ENCODE measurements around the gene IL13. TPM values are rescaled to one million over a fixed set of nuclear protein-coding genes. Genes with fewer than 3 reads are reported as not detected.

Gene IL13
- total RNA-seq, 1 experiment from 2014 or later = not detected

DNA sequence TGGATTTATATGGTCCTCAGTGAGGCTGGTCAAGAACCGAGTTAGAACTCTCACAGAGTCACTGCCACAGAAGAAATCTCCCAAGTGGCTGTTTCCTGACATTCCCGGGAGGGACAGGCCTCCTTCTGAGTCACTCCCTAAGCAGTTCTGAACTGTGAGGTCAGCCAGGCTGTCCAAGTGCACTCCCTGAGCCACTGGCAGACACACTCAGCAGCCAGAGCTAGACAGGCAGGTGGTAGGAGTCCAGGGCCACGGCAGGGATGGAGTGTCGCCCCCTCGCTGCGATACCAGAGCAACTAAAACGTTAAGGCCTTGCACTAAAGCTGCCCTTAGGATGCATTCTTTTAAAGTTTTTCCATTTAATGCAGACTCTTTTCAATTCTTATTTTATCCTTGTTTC lies 19.2 kb downstream of the IL13 start:
- ChIA-PET POLR2A (interaction anchor here (0.9 kb wide), 1 partner anchor 143 kb away, joined by 4 read pairs; no protein-coding TSS in a partner anchor), CTCF (interaction anchor here (0.9 to 1.7 kb wide), 14 partner anchors 10 to 189 kb away, joined by 3 to 9 read pairs (median 4); partner anchors contain the start of genes CCNI2, GDF9, IL13 and KIF3A)
- ATAC-seq (peak; percentile 80), DNase-seq (ENCODE audit: low spot score) (peak; percentile 36)
- H3K27me3 Mint-ChIP-seq (ENCODE audit: low read depth) = no peaks in the 10 kb centered on the region
- no peak overlapping the region for H3K27ac Mint-ChIP-seq
- TF ChIP-seq ZNF396 (CRISPR knock-in tag; IDR thresholded peaks at IDR 0.05; ENCODE audit: borderline replicate concordance) (no peak), SP1 (CRISPR knock-in tag; conservative IDR thresholded peaks at IDR 0.05) (no peak), FOXJ3 (CRISPR knock-in tag; IDR thresholded peaks at IDR 0.05; ENCODE audit: borderline replicate concordance) (no peak)
- TF ChIP-seq, protein P1, sequence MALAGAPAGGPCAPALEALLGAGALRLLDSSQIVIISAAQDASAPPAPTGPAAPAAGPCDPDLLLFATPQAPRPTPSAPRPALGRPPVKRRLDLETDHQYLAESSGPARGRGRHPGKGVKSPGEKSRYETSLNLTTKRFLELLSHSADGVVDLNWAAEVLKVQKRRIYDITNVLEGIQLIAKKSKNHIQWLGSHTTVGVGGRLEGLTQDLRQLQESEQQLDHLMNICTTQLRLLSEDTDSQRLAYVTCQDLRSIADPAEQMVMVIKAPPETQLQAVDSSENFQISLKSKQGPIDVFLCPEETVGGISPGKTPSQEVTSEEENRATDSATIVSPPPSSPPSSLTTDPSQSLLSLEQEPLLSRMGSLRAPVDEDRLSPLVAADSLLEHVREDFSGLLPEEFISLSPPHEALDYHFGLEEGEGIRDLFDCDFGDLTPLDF (CRISPR knock-in tag; IDR thresholded peaks at IDR 0.05) = no peak
- TF ChIP-seq, protein P2, sequence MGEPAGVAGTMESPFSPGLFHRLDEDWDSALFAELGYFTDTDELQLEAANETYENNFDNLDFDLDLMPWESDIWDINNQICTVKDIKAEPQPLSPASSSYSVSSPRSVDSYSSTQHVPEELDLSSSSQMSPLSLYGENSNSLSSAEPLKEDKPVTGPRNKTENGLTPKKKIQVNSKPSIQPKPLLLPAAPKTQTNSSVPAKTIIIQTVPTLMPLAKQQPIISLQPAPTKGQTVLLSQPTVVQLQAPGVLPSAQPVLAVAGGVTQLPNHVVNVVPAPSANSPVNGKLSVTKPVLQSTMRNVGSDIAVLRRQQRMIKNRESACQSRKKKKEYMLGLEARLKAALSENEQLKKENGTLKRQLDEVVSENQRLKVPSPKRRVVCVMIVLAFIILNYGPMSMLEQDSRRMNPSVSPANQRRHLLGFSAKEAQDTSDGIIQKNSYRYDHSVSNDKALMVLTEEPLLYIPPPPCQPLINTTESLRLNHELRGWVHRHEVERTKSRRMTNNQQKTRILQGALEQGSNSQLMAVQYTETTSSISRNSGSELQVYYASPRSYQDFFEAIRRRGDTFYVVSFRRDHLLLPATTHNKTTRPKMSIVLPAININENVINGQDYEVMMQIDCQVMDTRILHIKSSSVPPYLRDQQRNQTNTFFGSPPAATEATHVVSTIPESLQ (CRISPR knock-in tag; IDR thresholded peaks at IDR 0.05) = no peak
- TF ChIP-seq, protein P3, sequence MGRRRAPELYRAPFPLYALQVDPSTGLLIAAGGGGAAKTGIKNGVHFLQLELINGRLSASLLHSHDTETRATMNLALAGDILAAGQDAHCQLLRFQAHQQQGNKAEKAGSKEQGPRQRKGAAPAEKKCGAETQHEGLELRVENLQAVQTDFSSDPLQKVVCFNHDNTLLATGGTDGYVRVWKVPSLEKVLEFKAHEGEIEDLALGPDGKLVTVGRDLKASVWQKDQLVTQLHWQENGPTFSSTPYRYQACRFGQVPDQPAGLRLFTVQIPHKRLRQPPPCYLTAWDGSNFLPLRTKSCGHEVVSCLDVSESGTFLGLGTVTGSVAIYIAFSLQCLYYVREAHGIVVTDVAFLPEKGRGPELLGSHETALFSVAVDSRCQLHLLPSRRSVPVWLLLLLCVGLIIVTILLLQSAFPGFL (CRISPR knock-in tag; IDR thresholded peaks at IDR 0.05; ENCODE audit: borderline replicate concordance) = no peak
- peaks cover 6% of the 10 kb centered on the region for H3K4me1 Mint-ChIP-seq
- no peaks in the 10 kb centered on the region for H3K36me3 Mint-ChIP-seq
- no peaks in the 10 kb centered on the region for H3K9me3 Mint-ChIP-seq
- H3K4me3 Mint-ChIP-seq = no peak overlapping the region

DNA sequence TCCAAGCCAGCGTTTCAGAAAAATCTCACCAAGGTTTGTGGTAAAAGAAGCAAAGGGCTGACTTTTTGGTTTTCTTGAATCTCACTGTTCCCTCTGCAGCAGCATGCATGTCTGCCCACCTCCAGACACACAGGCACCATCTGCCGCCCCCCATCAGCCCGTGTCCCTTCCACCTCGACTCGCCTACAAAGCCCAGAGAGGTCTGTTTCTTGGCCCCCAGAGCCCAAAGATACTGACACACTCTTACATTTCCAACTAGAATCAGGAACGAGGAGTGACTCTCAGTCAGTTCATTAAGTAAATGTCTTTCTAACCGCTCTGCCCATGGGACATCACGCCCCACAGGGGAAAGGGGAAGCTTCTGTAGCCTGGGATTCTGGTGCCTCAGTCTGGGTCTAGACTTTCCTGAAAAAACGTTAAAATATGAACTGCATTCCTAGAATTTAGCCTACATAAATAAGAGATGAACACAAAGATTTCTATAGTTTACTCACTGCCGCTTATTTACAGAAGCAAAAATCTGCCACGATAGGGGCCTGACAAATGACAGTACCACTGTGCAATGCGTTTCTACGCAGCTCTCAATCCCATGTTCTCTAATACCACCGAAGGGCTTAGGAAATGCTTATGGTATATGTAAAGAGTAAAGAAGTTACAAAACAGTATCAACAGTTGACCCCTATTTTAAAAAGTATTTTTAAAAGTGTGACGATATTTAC lies 19.9 kb downstream of the IL13 start:
- TF ChIP-seq ZNF423 (CRISPR knock-in tag; IDR thresholded peaks at IDR 0.05) = no peak
- no peak for TF ChIP-seq PRRX2 (CRISPR knock-in tag; IDR thresholded peaks at IDR 0.05)
- TF ChIP-seq, protein P4, sequence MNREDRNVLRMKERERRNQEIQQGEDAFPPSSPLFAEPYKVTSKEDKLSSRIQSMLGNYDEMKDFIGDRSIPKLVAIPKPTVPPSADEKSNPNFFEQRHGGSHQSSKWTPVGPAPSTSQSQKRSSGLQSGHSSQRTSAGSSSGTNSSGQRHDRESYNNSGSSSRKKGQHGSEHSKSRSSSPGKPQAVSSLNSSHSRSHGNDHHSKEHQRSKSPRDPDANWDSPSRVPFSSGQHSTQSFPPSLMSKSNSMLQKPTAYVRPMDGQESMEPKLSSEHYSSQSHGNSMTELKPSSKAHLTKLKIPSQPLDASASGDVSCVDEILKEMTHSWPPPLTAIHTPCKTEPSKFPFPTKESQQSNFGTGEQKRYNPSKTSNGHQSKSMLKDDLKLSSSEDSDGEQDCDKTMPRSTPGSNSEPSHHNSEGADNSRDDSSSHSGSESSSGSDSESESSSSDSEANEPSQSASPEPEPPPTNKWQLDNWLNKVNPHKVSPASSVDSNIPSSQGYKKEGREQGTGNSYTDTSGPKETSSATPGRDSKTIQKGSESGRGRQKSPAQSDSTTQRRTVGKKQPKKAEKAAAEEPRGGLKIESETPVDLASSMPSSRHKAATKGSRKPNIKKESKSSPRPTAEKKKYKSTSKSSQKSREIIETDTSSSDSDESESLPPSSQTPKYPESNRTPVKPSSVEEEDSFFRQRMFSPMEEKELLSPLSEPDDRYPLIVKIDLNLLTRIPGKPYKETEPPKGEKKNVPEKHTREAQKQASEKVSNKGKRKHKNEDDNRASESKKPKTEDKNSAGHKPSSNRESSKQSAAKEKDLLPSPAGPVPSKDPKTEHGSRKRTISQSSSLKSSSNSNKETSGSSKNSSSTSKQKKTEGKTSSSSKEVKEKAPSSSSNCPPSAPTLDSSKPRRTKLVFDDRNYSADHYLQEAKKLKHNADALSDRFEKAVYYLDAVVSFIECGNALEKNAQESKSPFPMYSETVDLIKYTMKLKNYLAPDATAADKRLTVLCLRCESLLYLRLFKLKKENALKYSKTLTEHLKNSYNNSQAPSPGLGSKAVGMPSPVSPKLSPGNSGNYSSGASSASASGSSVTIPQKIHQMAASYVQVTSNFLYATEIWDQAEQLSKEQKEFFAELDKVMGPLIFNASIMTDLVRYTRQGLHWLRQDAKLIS (CRISPR knock-in tag; IDR thresholded peaks at IDR 0.05; ENCODE audit: borderline replicate concordance) = no peak
- no peak for TF ChIP-seq IRF2 (CRISPR knock-in tag; IDR thresholded peaks at IDR 0.05; ENCODE audit: borderline replicate concordance, low read depth)
- TF ChIP-seq TEAD4 (CRISPR knock-in tag; IDR thresholded peaks at IDR 0.05) = no peak
- TF ChIP-seq, protein P5, sequence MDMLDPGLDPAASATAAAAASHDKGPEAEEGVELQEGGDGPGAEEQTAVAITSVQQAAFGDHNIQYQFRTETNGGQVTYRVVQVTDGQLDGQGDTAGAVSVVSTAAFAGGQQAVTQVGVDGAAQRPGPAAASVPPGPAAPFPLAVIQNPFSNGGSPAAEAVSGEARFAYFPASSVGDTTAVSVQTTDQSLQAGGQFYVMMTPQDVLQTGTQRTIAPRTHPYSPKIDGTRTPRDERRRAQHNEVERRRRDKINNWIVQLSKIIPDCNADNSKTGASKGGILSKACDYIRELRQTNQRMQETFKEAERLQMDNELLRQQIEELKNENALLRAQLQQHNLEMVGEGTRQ (CRISPR knock-in tag; IDR thresholded peaks at IDR 0.05) = no peak
- no peak for TF ChIP-seq KAT7 (CRISPR knock-in tag; IDR thresholded peaks at IDR 0.05; ENCODE audit: borderline replicate concordance)
- TF ChIP-seq JAZF1 (CRISPR knock-in tag; IDR thresholded peaks at IDR 0.05) = no peak
- no peak for TF ChIP-seq ZNF671 (CRISPR knock-in tag; IDR thresholded peaks at IDR 0.05)
- TF ChIP-seq NR2C2 (CRISPR knock-in tag; IDR thresholded peaks at IDR 0.05) = no peak
- no peak for TF ChIP-seq MXD4 (CRISPR knock-in tag; IDR thresholded peaks at IDR 0.05; ENCODE audit: borderline replicate concordance)
- TF ChIP-seq TP53 (CRISPR knock-in tag; IDR thresholded peaks at IDR 0.05) = no peak
- no peak for TF ChIP-seq SP1 (CRISPR knock-in tag; conservative IDR thresholded peaks at IDR 0.05)
- no peak for TF ChIP-seq MYBL2 (CRISPR knock-in tag; IDR thresholded peaks at IDR 0.05)
- TF ChIP-seq ZNF396 (CRISPR knock-in tag; IDR thresholded peaks at IDR 0.05; ENCODE audit: borderline replicate concordance) = no peak
- TF ChIP-seq, protein P6, sequence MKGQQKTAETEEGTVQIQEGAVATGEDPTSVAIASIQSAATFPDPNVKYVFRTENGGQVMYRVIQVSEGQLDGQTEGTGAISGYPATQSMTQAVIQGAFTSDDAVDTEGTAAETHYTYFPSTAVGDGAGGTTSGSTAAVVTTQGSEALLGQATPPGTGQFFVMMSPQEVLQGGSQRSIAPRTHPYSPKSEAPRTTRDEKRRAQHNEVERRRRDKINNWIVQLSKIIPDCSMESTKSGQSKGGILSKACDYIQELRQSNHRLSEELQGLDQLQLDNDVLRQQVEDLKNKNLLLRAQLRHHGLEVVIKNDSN (CRISPR knock-in tag; IDR thresholded peaks at IDR 0.05) = no peak
- no peak for TF ChIP-seq ZBTB21 (CRISPR knock-in tag; IDR thresholded peaks at IDR 0.05; ENCODE audit: borderline replicate concordance)
- no peak for TF ChIP-seq TEAD1 (CRISPR knock-in tag; IDR thresholded peaks at IDR 0.05)
- TF ChIP-seq, protein P7, sequence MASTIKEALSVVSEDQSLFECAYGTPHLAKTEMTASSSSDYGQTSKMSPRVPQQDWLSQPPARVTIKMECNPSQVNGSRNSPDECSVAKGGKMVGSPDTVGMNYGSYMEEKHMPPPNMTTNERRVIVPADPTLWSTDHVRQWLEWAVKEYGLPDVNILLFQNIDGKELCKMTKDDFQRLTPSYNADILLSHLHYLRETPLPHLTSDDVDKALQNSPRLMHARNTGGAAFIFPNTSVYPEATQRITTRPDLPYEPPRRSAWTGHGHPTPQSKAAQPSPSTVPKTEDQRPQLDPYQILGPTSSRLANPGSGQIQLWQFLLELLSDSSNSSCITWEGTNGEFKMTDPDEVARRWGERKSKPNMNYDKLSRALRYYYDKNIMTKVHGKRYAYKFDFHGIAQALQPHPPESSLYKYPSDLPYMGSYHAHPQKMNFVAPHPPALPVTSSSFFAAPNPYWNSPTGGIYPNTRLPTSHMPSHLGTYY (CRISPR knock-in tag; IDR thresholded peaks at IDR 0.05) = no peak
- Mint-ChIP-seq H3K36me3 (no peaks in the 10 kb centered on the region), H3K27me3 (ENCODE audit: low read depth) (no peaks in the 10 kb centered on the region), H3K27ac (no peak overlapping the region), H3K4me3 (no peak overlapping the region), H3K9me3 (no peaks in the 10 kb centered on the region), H3K4me1 (peaks cover 6% of the 10 kb centered on the region)
- ChIA-PET CTCF (interaction anchor here (0.5 to 1.7 kb wide), 16 partner anchors 9 to 188 kb away, joined by 3 to 9 read pairs (median 4); partner anchors contain the start of genes CCNI2, GDF9, IL13 and KIF3A), POLR2A (no interaction called here)
- ATAC-seq (no peak), DNase-seq (ENCODE audit: low spot score) (no peak)

Data from WTC11 (cell line).